Measurements from ENCODE around the gene KPNA6. TPM values are rescaled to one million over a fixed set of nuclear protein-coding genes. Genes with fewer than 3 reads are reported as not detected.
"Not testable (repeated sequence)": the region's sequence is repeated elsewhere in the genome, so short reads cannot be mapped to it uniquely, and the experiment has no call there.

KPNA6 gene
- total RNA-seq, 2 experiments from 2014 or later: 59.6 to 82.8 TPM

GRCh38 chr1:32111040-32111623 is 3.3 kb downstream of the KPNA6 start:
- DNase-seq: no peak
- CTCF ChIA-PET: interaction anchor here (0.6 to 4.5 kb wide), 12 partner anchors 8 to 293 kb away, joined by 3 to 32 read pairs (median 4); partner anchors contain the start of genes LCK and TMEM39B
- H3K27ac Mint-ChIP-seq: no peak overlapping the region
- no peak overlapping the region for H3K4me3 Mint-ChIP-seq
- peaks cover 49% of the 10 kb centered on the region for H3K4me1 Mint-ChIP-seq
- ATAC-seq: no peak
- no peaks in the 10 kb centered on the region for H3K9me3 Mint-ChIP-seq (ENCODE audit: low read depth)
- H3K36me3 Mint-ChIP-seq: peaks cover 4% of the 10 kb centered on the region
- no peaks in the 10 kb centered on the region for H3K27me3 Mint-ChIP-seq

GRCh38 chr1:32111789-32112188 is 3.9 kb downstream of the KPNA6 start:
- Mint-ChIP-seq H3K4me3 (no peak overlapping the region), H3K36me3 (peaks cover 7% of the 10 kb centered on the region), H3K27ac (no peak overlapping the region), H3K4me1 (peaks cover 47% of the 10 kb centered on the region), H3K9me3 (ENCODE audit: low read depth) (no peaks in the 10 kb centered on the region), H3K27me3 (no peaks in the 10 kb centered on the region)
- CTCF ChIA-PET: interaction anchor here (1.1 to 4.3 kb wide), 10 partner anchors 9 to 171 kb away, joined by 3 to 15 read pairs (median 4); partner anchors contain the start of gene TMEM39B
- ATAC-seq (no peak), DNase-seq (no peak)

- no peak for DNase-seq
- Mint-ChIP-seq H3K4me3 (no peak overlapping the region), H3K9me3 (ENCODE audit: low read depth) (no peaks in the 10 kb centered on the region), H3K4me1 (peaks cover 42% of the 10 kb centered on the region), H3K27me3 (no peaks in the 10 kb centered on the region), H3K27ac (peak overlapping the region; percentile 17), H3K36me3 (peaks cover 7% of the 10 kb centered on the region)
- CTCF ChIA-PET: interaction anchor here (1.5 kb wide), 2 partner anchors 39 to 90 kb away, joined by 3 to 7 read pairs; partner anchors contain the start of gene TMEM39B
- no peak for ATAC-seq
These were observed 5.0 kb downstream of the KPNA6 start for GRCh38 chr1:32112806-32113375.

GRCh38 chr1:32113436-32113835 is 5.6 kb downstream of the KPNA6 start:
- H3K4me3 Mint-ChIP-seq; H3K36me3 Mint-ChIP-seq; H3K9me3 Mint-ChIP-seq (ENCODE audit: low read depth); ATAC-seq; H3K27me3 Mint-ChIP-seq; H3K27ac Mint-ChIP-seq; DNase-seq: not testable (repeated sequence)
- CTCF ChIA-PET: interaction anchor here (1.5 kb wide), 1 partner anchor 91 kb away, joined by 3 read pairs; no protein-coding TSS in a partner anchor
- peaks cover 44% of the 10 kb centered on the region for H3K4me1 Mint-ChIP-seq

GRCh38 chr1:32114420-32114819 is 6.6 kb downstream of the KPNA6 start:
- no peak for DNase-seq
- peaks cover 41% of the 10 kb centered on the region for H3K4me1 Mint-ChIP-seq
- ATAC-seq: no peak
- no peaks in the 10 kb centered on the region for H3K9me3 Mint-ChIP-seq (ENCODE audit: low read depth)
- peaks cover 6% of the 10 kb centered on the region for H3K36me3 Mint-ChIP-seq
- H3K27me3 Mint-ChIP-seq: no peaks in the 10 kb centered on the region
- no peak overlapping the region for H3K4me3 Mint-ChIP-seq
- CTCF ChIA-PET: interaction anchor here (1.2 to 1.5 kb wide), 2 partner anchors 13 to 41 kb away, joined by 3 to 7 read pairs; no protein-coding TSS in a partner anchor
- H3K27ac Mint-ChIP-seq: no peak overlapping the region

GRCh38 chr1:32115496-32115895 is 7.6 kb downstream of the KPNA6 start:
- Mint-ChIP-seq H3K27me3 (no peaks in the 10 kb centered on the region), H3K4me3 (no peak overlapping the region), H3K27ac (no peak overlapping the region), H3K9me3 (ENCODE audit: low read depth) (no peaks in the 10 kb centered on the region), H3K4me1 (peaks cover 31% of the 10 kb centered on the region), H3K36me3 (peaks cover 6% of the 10 kb centered on the region)
- DNase-seq (no peak), ATAC-seq (no peak)
- CTCF ChIA-PET: interaction anchor here (1.5 kb wide), 1 partner anchor 12 kb away, joined by 7 read pairs; no protein-coding TSS in a partner anchor

GRCh38 chr1:32116531-32116930 is 8.7 kb downstream of the KPNA6 start:
- CTCF ChIA-PET: interaction anchor here (3.0 kb wide), 1 partner anchor 8 kb away, joined by 13 read pairs; the partner anchor contains the start of gene KPNA6
- Mint-ChIP-seq H3K27ac (no peak overlapping the region), H3K9me3 (ENCODE audit: low read depth) (no peaks in the 10 kb centered on the region), H3K4me3 (no peak overlapping the region), H3K4me1 (peaks cover 28% of the 10 kb centered on the region), H3K36me3 (peaks cover 7% of the 10 kb centered on the region), H3K27me3 (no peaks in the 10 kb centered on the region)
- DNase-seq: no peak
- ATAC-seq: no peak

- ATAC-seq (no peak), DNase-seq (no peak)
- peaks cover 29% of the 10 kb centered on the region for H3K4me1 Mint-ChIP-seq
- H3K9me3 Mint-ChIP-seq (ENCODE audit: low read depth): no peaks in the 10 kb centered on the region
- H3K27ac Mint-ChIP-seq: no peak overlapping the region
- H3K4me3 Mint-ChIP-seq: no peak overlapping the region
- H3K36me3 Mint-ChIP-seq: peaks cover 3% of the 10 kb centered on the region
- H3K27me3 Mint-ChIP-seq: no peaks in the 10 kb centered on the region
- CTCF ChIA-PET: interaction anchor here (1.1 to 3.5 kb wide), 3 partner anchors 8 to 13 kb away, joined by 3 to 16 read pairs (median 5); partner anchors contain the start of gene KPNA6
These were observed 14.3 kb downstream of the KPNA6 start for GRCh38 chr1:32122151-32122550.

GRCh38 chr1:32123361-32123760 is 15.5 kb downstream of the KPNA6 start:
- not testable (repeated sequence) for H3K9me3 Mint-ChIP-seq (ENCODE audit: low read depth); H3K36me3 Mint-ChIP-seq; DNase-seq; H3K27me3 Mint-ChIP-seq; ATAC-seq; H3K4me3 Mint-ChIP-seq; H3K27ac Mint-ChIP-seq
- CTCF ChIA-PET: interaction anchor here (2.7 to 3.5 kb wide), 2 partner anchors 12 to 15 kb away, joined by 5 to 16 read pairs; partner anchors contain the start of gene KPNA6
- peaks cover 33% of the 10 kb centered on the region for H3K4me1 Mint-ChIP-seq

- CTCF ChIA-PET: no interaction called here
These were observed 17.5 kb downstream of the KPNA6 start for GRCh38 chr1:32125313-32125712.

GRCh38 chr1:32126770-32127169 is 18.9 kb downstream of the KPNA6 start:
- CTCF ChIA-PET: interaction anchor here (2.0 kb wide), 1 partner anchor 17 kb away, joined by 15 read pairs; the partner anchor contains the start of gene KPNA6
- Mint-ChIP-seq H3K27me3 (no peaks in the 10 kb centered on the region), H3K36me3 (peaks cover 11% of the 10 kb centered on the region), H3K4me3 (no peak overlapping the region), H3K4me1 (peaks cover 28% of the 10 kb centered on the region), H3K9me3 (ENCODE audit: low read depth) (no peaks in the 10 kb centered on the region), H3K27ac (no peak overlapping the region)
- ATAC-seq (no peak), DNase-seq (no peak)

More at GRCh38 chr1:32125313-32125712, 17.5 kb downstream of the KPNA6 start:
- Mint-ChIP-seq H3K4me1 (peaks cover 36% of the 10 kb centered on the region), H3K27ac (no peak overlapping the region), H3K27me3 (no peaks in the 10 kb centered on the region), H3K4me3 (no peak overlapping the region), H3K36me3 (peaks cover 10% of the 10 kb centered on the region), H3K9me3 (ENCODE audit: low read depth) (no peaks in the 10 kb centered on the region)
- ATAC-seq (no peak), DNase-seq (no peak)

GRCh38 chr1:32127409-32128198 is 19.7 kb downstream of the KPNA6 start:
- CTCF ChIA-PET: interaction anchor here (1.1 to 2.0 kb wide), 4 partner anchors 9 to 18 kb away, joined by 4 to 15 read pairs (median 6); partner anchors contain the start of gene KPNA6
- peaks cover 11% of the 10 kb centered on the region for H3K36me3 Mint-ChIP-seq
- H3K27me3 Mint-ChIP-seq: no peaks in the 10 kb centered on the region
- ATAC-seq (no peak), DNase-seq (no peak)
- no peaks in the 10 kb centered on the region for H3K9me3 Mint-ChIP-seq (ENCODE audit: low read depth)
- H3K4me3 Mint-ChIP-seq: no peak overlapping the region
- H3K27ac Mint-ChIP-seq: no peak overlapping the region
- peaks cover 23% of the 10 kb centered on the region for H3K4me1 Mint-ChIP-seq

GRCh38 chr1:32128479-32128878 is 20.6 kb downstream of the KPNA6 start:
- Mint-ChIP-seq H3K36me3 (peaks cover 11% of the 10 kb centered on the region), H3K27me3 (no peaks in the 10 kb centered on the region), H3K9me3 (ENCODE audit: low read depth) (no peaks in the 10 kb centered on the region), H3K4me3 (no peak overlapping the region), H3K4me1 (peaks cover 17% of the 10 kb centered on the region), H3K27ac (no peak overlapping the region)
- ATAC-seq (no peak), DNase-seq (no peak)
- CTCF ChIA-PET: interaction anchor here (1.1 to 2.0 kb wide), 4 partner anchors 9 to 19 kb away, joined by 4 to 15 read pairs (median 6); partner anchors contain the start of gene KPNA6

Measured in activated CD8-positive, alpha-beta memory T cell treated with anti-CD3 and anti-CD28 coated beads, Interleukin-2, amount 10 ng/mL, durations not matched to agents 7 days and 5 days (primary cell).